DMS79 (cell line): ENCODE results near the gene TPST1.
"Not testable (repeated sequence)": the region's sequence is repeated elsewhere in the genome, so short reads cannot be mapped to it uniquely, and the experiment has no call there.

ENCODE experiments used
- DNase-seq: peaks from one replicate; lab custom pipeline; 2025; lab: John Stamatoyannopoulos, UW

TPST1 gene

GRCh38 chr7:66380272-66380888 lies 175.2 kb downstream of the TPST1 start:
- DNase-seq, result no peak

GRCh38 chr7:66382182-66382923 lies 177.2 kb downstream of the TPST1 start:
- DNase-seq, result not testable (repeated sequence)

GRCh38 chr7:66385191-66385905 lies 180.2 kb downstream of the TPST1 start:
- DNase-seq, result not testable (repeated sequence)

GRCh38 chr7:66395128-66395571 lies 190.0 kb downstream of the TPST1 start:
- not testable (repeated sequence) for DNase-seq

GRCh38 chr7:66396052-66396451 lies 190.9 kb downstream of the TPST1 start:
- DNase-seq, result not testable (repeated sequence)

GRCh38 chr7:66398841-66399240 lies 193.7 kb downstream of the TPST1 start:
- not testable (repeated sequence) for DNase-seq

GRCh38 chr7:66399566-66399965 lies 194.4 kb downstream of the TPST1 start:
- DNase-seq, result no peak

GRCh38 chr7:66400400-66400799 lies 195.3 kb downstream of the TPST1 start:
- no peak for DNase-seq

- not testable (repeated sequence) for DNase-seq
Observed at GRCh38 chr7:66401126-66401525, 196.0 kb downstream of the TPST1 start.

GRCh38 chr7:66401932-66402331 lies 196.8 kb downstream of the TPST1 start:
- DNase-seq, result not testable (repeated sequence)

GRCh38 chr7:66403564-66403963 lies 198.4 kb downstream of the TPST1 start:
- no peak for DNase-seq

- no peak for DNase-seq
Observed at GRCh38 chr7:66409493-66409892, 204.4 kb downstream of the TPST1 start.
